Stimulated activated CD8-positive, alpha-beta memory T cell treated with anti-CD3 and anti-CD28 coated beads, Interleukin-15, amount 100 ng/mL, for 1 hour (primary cell): ENCODE results near the gene TK2.
"Not testable (repeated sequence)": the region's sequence is repeated elsewhere in the genome, so short reads cannot be mapped to it uniquely, and the experiment has no call there.

Experiments used
- DNase-seq: peaks from one replicate; pipeline ENCODE4 v3.0.0-alpha.2; 2020; ENCODE audit warnings: low read depth

TK2 gene

DNA sequence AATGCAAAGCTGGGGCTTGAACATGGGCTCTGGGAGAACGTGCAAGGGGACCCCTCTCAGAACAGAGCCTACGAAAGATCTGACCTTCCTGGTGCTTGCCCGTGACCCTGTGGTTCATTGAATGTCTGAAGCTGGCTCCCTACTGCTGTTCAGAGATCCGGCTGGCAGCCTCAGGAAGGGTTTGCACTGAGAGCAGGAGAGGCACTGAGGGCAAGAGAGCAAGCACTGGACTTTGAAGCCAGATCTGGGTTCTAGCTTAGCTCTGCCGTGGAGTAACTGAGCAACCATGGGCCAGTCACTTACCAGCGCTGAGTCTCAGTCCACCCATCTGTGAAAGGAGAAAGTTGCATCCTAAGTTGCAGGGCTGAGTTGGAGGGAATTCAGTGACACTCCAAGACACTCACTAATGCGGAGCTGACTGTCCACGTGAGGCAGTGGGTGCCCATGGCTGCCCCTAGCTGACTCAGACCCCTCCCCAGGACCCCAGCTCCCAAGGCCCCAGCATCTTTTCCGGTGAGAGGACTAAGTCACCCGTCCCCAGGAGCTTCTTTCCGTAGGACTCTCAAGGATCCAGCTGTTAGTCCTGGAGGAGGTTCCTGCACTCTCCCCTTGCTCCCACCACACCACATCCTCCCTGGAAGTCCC, 81.5 kb downstream of the TK2 start:
- no peak for DNase-seq

DNA sequence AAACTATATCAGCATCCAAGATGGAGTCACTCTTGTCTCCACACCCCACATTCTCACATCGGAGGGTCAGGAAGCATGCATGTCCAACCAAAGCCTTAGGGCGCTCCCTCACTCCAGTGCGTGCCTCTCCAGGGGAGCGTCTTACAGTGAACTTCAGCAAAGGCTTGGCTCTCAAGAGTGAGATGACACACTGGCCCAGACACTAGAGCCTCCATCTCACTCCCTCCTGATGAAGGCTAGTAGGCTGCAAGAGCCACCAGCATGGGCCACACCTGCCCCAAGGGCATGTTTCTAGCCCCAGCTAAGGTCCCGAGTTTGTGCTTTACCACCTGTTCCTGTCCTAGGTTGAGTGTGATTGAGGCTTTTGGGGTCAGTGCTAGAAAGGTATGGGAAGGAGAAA, 82.3 kb downstream of the TK2 start:
- no peak for DNase-seq

DNA sequence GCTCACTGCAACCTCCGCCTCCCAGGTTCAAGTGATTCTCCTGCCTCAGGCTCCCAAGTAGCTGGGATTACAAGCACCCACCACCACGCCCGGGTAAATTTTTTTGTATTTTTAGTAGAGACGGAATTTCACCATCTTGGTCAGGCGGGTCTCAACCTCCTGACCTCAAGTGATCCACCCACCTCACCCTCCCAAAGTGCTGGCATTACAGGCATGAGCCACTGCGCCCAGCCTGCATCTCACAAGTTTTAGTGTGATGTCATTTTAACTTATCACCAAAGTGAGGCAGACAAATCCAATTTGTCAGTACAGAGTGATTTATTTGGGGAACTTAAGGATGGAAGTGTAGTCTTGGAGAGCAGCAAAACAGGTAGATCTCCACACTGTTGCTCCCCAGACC, 83.3 kb downstream of the TK2 start:
- DNase-seq = not testable (repeated sequence)

DNA sequence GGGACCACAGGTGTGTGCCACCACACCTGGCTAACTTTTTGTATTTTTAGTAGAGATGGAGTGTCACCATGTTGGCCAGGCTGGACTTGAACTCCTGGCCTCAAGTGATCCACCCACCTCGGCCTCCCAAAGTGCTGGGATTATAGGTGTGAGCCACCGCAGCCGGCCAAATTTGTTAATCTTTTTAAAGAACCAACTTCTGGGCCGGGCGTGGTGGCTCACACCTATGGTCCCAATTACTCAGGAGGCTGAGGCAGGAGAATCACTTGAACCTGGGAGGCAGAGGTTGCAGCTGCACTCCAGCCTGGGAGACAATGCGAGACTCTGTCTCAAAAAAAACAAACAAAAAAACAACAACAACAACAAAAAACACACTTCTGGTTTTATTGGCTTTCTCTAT, 84.0 kb downstream of the TK2 start:
- not testable (repeated sequence) for DNase-seq

DNA sequence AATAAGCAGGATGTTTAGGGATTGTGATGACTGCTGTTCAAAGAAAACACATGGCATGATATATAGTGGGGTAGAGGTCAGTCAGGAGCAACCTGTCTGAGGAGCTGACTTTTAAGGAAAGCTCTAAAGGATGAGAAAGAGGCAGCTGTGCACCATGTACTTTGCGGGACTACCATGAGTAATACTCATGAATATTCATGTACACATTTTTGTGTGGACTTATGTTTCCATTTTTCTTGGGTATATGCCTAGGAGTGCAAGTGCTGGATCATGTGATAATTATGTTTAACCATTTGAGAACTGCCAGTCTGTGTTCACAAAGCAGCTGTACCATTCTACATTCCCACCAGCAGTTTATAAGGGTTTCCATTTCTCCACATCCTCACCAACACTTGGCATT, 87.0 kb downstream of the TK2 start:
- DNase-seq = no peak

DNA sequence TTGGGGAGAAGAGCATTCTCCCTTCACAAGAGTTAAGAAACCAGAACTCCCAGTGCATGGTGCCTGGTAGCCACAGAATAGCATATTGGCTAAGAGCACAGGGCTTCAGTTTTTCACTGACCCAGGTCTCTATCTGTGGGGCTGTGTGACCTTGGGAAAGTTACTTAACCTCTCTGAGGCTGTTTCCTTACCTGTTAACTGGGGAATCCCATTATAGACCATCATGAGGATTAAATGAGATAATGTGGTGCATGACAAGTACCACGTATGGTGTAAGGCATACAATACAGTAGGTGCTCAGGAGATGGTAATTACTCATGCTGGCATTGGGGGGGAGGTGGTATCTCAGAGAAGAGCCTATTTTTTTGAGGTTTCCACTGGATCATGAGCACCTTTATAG, 89.2 kb downstream of the TK2 start:
- no peak for DNase-seq

DNA sequence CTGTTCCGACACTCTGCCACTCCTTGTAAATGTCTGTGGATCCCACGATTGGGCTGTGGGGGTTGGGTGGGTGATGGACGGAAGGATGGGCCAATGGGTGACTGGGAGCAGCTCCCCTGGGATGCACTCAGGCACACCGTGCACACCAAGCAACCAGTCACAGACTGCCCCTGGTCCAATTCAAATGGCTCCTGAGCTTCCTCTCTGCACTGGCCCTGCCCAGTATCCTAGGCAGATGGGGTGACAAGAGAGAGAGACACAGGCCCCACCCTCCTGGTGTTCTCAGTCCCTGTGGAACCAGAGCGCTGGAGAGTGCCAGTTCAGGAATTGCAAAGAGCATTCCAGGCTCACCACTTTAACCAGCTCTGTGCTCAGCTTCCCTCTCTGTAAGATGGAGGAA, 90.0 kb downstream of the TK2 start:
- no peak for DNase-seq

DNA sequence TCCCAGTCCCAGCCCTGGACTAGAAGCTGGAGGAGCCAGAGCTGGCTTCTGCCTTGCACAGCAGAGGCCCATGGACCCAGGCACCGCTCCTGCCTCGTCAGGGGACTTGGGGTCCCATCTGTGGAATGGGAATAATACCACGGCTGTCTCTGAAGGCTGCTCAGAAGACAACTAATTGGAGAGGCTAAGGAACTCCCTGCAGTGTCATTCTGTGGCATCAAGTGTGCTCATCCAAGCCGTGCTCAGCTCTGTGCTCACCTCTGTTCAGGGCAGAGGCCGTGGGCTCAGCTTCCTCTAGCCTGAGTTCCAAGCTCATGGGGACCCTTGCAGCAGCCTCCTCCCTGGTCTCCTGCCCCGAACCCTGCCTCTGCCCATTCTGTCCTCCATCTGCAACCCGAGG, 91.1 kb downstream of the TK2 start:
- DNase-seq = no peak

DNA sequence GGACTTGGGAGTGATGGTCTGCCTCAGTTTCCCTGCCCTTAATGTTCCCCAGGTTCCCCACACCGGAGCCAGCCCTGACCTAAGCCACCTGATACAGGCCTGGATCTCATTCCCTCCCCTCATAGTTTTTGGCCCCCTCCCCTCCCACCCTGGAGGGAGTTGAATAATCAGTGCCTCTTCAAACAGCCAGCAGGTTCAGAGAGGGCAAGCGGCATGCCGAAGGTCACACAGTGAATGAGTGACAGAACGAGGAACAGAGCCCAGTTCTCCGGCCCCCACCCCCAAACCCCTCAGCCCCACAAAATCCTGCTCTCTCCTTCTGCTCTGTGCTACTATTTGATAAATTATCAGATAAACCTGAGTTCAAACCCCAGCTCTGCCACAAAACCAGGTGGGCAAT, 91.6 kb downstream of the TK2 start:
- DNase-seq = no peak
